Skin of body (tissue), 2 donors: Measurements from ENCODE around the gene LDLRAD3. TPM values are rescaled to one million over a fixed set of nuclear protein-coding genes. Genes with fewer than 3 reads are reported as not detected.
A peak's percentile ranks its signal among the peaks of the same experiment; 100 is the strongest.

Experiments
- DNase-seq: peaks from one replicate; lab custom pipeline; 2025; lab: John Stamatoyannopoulos, UW
- total RNA-seq: library from RNA; depleted of rRNA; stranded (reverse); fragments of >200 nt; gene quantifications from one replicate; pipeline ENCODE4 v1.2.3, GENCODE V29; 2014

Gene LDLRAD3
- total RNA-seq, 1 donor from 2014 or later = 9.4 TPM

DNA sequence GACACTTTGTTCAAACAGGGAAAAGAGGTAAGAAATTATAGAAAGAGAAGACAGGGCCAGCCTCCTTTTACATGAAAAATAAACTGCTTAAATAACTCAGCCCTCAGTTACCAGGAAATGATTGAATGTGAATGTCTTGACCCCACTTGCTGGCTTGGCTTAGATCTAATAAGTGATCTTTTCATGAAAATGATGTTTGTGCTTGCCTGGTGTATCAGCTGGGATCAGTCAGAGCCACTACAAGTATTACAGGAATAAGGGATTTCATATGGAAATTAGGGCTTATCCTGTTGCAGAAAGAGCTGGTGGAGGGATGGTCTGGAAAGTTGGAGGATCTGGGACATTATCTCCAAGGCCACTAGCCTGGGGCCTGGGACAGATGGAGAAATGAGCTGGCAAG is 293.5 kb downstream of the LDLRAD3 start:
- no peak for DNase-seq

DNA sequence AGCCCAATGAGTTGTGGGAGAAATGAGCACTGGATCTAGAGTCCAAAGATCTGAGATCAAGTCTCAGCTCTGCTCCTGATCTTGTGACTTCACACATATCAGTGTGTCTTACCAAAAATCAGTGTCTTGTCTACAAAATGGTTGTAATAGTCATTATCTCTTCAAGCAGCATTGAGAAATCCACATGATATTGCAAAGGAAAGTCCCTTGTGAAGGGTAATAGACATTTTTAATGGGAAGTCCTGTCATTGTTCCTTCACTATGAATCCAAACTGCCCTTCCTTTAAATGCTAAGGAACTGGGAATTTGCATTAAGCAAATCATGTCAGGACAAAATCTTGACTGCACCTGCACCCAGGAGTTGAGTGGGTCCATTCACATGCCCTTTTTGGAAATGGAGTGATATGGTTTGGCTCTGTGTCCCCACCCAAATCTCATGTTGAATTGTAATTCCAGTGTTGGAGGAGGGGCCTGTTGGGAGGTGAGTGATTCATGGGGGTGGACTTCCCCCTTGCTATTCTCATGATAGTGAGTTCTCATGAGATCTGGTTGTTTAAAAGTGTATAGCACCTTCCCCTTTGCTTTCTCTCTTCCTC is 294.3 kb downstream of the LDLRAD3 start:
- DNase-seq = no peak

DNA sequence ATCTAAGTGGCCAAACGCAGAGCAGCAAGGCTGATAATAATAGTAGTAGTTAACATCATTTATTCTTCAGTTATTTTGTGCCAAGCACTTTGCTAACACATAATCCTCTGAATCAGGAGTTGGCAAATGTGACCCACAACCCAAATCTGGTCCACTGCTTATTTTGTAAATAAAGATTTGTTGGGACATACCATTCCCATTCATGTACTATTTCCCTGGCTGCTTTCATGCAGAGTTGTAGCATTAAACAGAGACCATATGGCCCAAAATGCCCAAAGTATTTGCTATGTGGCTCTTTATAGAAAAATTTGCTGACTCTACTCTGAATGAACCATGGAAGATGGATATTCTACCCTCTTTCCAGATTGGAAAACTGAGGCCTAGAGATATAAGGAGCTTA is 295.0 kb downstream of the LDLRAD3 start:
- DNase-seq = no peak

DNA sequence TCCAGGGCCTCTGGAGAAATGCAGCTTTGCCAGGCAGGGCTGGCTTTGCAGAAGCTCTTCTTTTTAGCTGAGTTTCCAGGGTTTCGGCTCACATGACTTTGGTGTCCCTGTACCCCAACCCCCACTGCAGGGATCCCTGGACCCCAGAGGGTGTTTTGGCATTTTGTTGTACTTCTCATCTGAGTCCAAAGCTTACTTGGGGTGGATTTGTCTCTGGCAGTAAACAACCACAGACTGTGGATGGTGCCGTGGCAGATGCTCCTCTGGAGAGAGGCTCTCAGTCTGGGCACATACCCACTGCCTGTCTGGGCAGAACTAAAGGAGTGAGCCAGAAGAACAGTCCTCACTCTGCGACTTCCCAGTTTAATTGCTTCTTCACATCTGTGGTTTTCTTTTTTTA is 295.8 kb downstream of the LDLRAD3 start:
- DNase-seq = no peak

DNA sequence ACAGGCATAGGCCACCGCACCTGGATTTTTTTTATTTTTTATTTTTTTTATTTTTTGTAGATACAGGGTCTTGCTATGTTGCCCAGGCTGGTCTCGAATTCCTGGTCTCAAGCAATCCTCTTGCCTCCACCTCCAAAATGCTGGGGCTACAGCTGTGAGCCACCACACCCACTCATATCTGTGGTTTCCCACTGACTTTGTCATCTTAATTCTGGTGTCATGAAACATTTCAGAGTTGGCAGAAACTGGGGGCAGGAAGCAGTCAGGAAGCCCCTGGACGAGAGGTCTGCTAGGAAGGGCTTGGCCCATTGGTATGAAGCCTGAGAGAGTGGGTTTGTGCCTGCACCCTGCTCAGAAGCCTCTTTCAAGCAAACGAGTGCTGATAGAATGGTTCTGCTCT is 296.3 kb downstream of the LDLRAD3 start:
- DNase-seq = no peak

DNA sequence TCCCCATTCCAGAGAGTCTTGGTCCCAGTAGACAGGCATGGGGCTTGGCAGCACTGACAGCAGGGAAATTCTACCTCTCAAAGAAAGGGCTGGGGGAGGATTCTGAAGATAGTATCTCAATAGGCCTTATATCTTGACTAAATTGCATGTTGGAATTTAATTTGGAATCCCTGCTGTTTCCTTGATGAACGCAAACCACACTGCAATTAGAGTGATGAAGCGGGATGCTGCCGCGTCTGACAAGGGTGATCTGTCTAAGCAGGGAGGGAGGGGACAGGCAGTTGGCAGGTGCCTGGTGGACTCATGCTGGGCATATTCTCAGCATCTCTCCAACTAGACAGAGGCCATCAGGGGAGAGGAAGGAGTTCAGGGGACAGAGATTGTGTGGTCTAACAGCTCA is 296.9 kb downstream of the LDLRAD3 start:
- no peak for DNase-seq

DNA sequence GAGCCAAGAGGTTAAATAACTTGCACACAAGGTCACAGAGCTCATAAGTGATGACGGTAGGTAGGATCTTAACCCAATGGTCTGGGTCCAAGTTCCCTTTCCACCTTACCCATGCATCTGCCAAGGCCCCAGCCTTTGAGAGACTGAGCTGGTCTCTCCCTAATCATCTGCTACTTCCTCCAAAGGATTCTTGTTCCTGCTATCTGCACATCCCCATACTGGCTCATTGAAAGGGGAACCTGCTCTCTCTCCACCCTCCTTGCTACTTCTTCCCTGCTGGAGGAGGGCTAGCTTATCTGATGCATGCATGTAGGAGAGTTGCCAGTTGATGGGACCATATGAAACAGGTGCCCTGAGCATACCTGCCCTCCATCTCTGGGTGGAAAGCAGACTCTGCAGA is 297.6 kb downstream of the LDLRAD3 start:
- no peak for DNase-seq

DNA sequence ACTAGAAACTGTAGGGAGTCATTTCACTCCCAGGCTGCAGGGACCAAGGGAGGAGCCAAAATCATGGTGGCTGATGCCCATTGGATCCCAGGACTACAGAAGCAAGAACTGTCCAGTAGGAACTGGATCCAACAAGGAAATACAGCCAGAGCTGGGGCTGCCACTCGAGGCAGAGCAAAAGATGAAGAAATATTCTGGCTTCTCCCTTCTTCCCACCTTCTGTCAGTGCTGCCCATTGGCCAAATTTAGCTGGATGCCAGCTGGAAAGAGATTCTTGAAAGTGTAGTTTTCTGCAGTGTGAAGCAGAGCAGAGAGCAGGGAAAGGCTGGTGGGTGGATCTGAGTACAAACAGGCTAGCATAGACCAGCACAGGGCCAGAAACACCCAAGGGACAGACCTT is 299.8 kb downstream of the LDLRAD3 start:
- no peak for DNase-seq

DNA sequence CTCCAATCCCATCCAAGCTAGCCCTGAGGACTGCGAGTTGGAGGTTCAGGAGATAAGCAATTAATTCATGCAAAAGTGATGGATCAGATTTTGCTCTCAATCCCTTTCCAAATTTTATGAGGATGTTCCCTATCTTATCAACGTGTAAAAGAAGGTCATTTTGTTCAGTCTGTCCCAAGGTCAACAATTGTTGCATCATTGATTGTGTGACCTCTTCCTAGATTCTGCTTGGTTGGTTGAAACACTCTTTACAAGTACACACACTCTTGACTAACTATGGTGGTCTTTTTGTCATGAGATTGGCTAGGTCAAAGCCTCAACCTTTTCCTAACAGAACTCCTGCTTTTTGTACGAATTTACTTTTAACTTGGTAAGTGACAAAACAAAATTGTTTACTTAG is 303.6 kb downstream of the LDLRAD3 start:
- DNase-seq = no peak

DNA sequence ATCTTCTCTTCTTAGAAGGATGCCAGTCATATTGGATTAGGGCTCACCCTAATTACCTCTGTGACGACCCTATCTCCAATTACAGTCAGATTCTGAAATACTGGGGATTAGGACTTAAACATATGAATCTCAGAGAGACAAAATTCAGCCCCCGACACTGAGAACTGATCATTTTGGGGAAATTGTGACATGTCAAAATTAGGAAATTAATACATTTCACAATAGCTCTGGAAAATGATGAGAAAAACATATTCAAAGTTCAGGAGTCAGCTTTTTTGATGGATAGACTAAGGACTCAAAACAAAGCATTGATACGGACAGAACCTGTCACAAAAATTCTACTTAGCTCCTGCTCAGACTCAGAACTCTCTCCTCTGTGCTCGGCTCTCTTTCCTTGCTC is 304.6 kb downstream of the LDLRAD3 start:
- no peak for DNase-seq

DNA sequence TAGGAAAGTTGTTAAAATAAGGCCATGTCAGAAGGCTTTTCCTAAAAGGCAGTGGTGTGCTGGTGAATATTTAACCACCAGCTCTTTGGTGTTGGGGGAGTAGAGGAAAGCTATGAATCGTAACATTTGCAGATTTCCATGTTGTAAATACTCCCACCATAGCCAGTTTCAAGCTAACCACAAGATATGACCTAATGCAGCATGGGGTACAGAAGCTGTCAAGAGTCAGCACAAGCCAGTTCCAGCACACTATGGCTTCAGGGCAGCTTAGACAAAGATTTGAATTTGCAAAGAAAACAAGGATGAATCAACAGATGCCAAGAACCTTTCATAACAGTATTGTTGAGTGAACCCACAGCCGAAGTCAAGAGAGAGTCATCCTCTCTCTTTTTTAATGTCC is 305.4 kb downstream of the LDLRAD3 start:
- no peak for DNase-seq

DNA sequence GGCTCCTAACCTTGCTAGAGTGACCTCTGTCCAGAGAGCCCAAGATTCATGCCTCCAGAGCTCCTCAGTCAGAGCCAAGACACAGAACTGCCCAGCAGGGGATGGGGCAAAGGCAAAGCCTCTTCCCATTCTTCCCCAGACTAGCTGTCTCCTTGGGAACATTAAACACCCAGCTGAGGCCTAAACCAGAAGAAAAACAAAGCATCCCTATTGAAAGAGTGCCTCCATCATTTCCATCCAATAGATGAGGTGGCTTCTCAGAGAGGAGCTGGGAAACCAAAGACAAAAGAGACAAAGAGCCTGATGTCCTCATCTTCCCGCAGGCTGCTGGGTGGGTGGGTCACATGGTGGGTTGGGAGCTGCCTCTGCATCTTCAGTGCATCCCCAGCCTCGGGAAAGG is 308.0 kb downstream of the LDLRAD3 start:
- DNase-seq = no peak

DNA sequence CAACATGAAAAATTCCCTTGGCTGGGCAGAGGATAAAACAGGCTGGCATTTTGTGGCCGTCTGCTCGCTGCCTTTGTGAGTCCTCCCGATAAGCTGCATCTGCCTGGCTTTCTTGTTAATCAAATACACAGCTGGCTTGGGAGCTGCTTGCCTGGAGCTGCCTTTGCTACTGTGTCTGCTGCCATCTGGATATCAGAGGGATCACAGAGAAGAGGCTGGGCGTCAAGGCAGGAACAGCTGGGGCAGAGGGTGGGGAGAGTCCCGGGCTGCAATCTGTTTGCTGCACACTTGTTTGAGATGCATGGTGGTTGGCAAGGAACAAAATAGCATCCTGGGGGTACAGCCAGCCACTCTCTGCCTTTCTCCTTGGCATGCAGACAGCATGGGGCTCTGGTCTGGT is 309.4 kb downstream of the LDLRAD3 start:
- peak; percentile 56 for DNase-seq

DNA sequence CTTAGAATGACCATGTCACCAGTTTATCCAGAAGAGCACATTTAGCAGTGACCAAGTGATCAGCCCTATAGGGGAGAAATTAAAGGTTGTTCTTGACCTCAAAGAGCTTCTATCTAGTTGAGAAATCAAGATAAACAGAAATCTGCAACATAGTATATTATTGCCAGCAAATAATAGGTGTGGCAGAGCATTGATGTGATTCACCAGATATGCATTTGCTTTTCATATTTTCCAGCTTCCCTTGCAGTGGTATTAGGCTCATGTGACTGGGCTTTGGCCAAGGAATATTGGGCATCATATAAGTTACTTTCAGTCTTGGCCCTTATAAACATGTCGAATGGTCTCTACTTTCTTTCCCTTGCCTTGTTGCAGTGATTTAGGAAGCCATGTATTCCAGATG is 310.9 kb downstream of the LDLRAD3 start:
- DNase-seq = no peak

DNA sequence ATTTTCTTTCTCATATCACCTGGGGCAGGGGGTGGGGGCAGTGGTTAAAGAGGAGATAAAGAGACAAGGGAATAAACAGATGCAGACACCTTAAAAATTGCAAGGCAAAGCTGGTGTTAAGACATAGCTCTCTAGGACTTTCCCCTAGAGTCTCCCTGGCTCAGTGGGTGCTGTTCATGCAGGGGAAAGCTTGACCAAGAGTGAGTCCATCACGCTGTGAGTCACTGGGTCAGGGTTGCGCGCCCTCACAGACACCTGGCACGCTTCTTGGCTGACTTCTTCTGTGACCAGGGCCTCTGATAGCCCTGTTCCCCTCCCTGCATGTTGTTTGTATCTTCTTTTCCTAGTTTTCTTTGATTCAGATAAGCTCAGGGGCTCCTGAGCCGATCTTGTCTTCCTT is 313.5 kb downstream of the LDLRAD3 start:
- no peak for DNase-seq

DNA sequence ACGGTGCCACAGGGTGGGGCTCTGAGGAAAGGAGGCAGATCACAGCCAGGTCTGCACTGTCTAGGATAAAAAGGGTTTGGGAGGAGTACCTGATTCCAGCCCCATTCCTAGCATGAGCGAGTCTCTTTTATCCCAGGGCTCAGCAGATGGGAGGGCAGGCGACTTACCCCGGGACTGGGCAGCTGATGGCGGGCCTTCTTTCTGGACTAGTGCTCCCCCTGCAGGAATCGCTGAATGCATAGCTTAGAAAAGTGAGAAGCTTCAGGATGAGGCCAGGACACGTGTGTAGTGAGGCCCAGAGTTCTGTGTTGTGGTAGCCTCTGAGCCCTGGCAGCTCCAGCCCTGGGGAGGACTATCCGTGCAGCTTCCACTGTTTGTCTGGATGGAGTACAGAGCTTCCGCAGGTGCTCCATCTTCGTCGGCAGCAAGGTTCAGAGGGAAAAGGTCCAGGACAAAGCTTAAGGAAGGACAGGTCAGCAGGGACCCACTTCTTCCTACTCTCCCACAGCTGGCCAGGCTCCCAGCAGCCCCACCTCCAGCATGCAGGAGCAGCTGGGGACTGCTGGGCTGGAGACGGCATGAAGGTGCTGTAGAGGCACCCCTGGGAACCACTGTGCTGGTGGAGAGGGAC is 315.0 kb downstream of the LDLRAD3 start:
- DNase-seq = peak; percentile 10

DNA sequence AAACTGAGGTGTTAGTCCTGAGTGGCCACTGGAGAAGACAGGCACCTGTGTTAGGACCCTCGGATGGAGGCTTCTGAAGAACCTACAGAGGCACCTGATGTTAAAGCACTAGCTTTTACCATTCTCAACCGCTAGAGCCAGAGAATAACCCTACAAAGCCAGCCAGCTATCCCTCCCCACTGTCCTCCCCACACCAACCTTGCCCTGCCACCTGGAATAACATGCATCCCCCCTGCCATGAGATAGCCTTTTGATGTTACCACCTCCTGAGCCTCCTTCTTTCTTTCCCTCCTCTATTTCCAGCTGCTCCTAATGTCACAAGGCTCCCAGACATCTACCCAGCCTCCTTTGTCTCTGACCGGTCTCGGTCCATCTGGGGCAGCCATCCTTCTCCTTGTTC is 317.2 kb downstream of the LDLRAD3 start:
- DNase-seq = no peak

DNA sequence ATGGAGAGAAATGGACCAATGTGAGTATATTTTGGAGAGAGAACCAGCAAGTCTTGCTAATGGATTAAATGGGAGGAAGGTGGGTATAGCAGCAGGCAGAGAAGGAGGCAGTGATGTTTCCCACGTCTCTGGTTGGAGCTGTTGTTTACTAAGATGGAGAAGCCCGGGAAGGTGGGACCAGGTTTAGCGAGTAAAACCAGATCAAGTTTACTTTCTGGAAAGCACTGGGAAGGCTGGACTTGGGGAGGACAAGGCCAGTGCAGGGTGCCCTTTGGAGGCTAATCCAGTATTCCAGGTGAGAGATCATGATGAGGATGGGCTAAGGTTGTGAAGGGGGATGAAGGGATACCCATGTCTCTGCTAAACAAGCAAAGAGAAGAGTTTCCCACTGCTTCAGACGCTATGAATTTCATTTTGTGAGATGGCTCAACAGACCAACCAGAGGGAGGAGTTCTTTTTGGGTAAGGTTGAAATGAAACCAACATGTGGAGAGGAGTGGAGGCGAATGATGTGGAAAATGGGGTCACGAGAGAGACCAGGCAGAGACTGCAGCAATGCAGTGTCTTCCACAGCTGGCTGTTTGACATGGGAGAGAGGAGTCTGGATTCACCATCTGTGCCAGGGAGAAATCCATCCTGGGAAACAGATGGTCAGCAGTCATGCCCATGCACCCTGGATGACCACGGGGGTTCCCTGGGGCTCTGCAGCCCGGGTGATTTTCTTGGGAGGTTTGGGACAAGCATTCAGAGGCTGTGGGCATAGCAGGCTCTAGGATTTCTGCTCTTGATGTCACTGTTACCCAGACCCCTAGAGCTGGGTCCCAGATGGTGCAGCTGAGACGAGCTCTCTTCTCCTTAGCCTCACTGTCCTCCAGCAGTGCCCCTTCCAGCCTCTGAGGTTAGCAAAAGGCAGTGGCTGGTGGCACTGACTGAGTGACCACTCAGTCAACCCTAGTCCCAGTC is 320.4 kb downstream of the LDLRAD3 start:
- no peak for DNase-seq

DNA sequence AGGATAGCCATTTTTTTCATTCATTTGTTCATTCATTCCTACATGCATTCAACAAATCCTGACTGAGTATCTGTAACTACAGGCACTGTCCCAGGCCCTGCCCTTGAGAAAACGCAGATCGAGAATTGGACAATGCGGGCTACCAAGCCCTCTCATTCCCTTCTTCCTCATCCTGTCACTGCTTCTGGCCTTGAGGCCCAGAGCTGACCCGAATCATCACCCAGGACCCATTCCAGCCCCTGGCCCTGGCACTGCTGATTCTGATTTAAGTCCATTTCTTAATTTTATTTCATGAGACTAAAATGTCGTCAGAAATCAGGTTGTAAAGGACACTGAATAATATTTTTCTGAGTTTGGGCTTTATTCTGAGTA is 321.1 kb downstream of the LDLRAD3 start:
- DNase-seq = no peak

DNA sequence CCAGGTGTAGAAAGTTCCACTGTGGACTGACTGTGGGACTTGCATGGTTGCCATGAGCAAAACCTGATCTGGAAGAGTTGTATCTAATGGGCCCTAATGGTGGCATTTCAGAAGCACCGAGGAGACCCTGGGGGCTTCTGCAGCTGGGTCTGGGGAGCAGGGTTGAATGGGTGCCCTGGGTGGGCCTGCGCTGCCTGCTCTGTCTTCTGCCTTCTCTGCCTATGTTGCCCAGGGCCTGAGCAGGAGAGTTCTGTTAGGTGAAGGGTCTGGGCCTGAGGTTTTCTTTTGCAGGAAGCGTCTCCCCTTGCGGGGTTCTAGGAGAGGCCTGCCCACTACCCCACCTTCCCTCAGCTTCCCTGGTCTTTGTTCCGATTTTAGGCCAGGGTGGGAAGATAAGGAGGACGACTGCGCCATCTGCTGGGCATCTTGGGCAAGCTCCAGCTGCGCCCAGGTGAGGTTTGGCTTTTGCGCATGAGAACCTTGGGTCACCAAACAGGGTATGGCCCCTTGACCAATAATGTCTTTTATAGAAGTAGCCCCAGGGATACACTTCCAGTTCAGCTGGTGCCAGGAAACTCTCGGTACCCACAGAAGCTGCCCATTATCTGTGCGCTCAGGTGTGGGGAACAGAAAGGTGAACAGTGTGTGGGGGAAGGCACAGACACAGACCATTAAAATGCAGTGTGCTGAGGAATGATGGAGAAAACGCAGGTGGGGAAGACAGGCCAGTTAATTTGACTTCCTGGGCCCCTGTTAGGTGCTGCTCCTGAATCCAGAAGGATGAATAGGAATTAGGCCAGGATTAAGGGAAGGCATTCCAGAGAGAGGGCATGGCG is 322.1 kb downstream of the LDLRAD3 start:
- no peak for DNase-seq

DNA sequence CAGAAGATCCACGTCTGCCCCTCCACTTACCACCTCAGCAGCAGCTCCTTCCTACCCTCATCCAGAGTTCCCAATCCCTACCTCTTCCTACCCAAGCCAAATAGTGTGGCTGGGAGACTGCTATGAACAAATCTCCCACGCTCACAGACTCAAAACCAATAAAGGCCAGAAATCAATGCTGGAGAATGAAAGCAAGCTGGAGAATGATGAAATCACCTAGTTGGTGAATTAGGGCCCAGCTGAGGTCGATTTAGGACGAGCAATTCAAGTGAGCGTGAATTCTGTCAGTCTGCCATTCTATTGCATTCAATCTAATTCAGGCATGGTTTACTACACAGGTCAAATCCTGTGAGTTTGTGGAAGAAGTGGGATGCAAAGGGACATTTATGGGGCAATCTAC is 322.9 kb downstream of the LDLRAD3 start:
- DNase-seq = no peak
